Lung (tissue), 12 donors: ENCODE data around the gene CLDN9. TPM values are rescaled to one million over a fixed set of nuclear protein-coding genes. Genes with fewer than 3 reads are reported as not detected.

Experiments used
- ATAC-seq: fragments of 200-7000 bp; cut with Tn5 transposase; one replicate; pipeline ENCODE4 v1.9.1; 2020; ENCODE audit warnings: moderate number of reproducible peaks; ENCODE audit not compliant: insufficient read depth, low FRiP score
- DNase-seq, 3 donors: peaks; one replicate each; pipeline ENCODE4 v3.0.0-alpha.2; 2013 to 2017
- H3K27ac ChIP-seq, 2 donors: one replicate each; pipeline ENCODE4 v1.5.1; 2013; ENCODE audit warnings: mild to moderate bottlenecking in 2 of 2, moderate library complexity in 2 of 2, control low read depth in 1 of 2, inconsistent platforms in 1 of 2, low read depth in 1 of 2, low read length in 1 of 2
- H3K27me3 ChIP-seq, 3 donors: one replicate each; pipeline ENCODE4 v1.5.1; 2013; ENCODE audit warnings: low read length in 2 of 3; ENCODE audit not compliant: control insufficient read depth in 3 of 3, insufficient read depth in 3 of 3
- H3K36me3 ChIP-seq, 4 donors: one replicate each; pipeline ENCODE4 v1.5.1; 2013; ENCODE audit warnings: low read length in 4 of 4, mild to moderate bottlenecking in 1 of 4, moderate library complexity in 1 of 4; ENCODE audit not compliant: control insufficient read depth in 4 of 4, insufficient read depth in 4 of 4
- H3K4me1 ChIP-seq, 5 donors: one replicate each; pipeline ENCODE4 v1.5.1; 2013; ENCODE audit warnings: low read length in 5 of 5, mild to moderate bottlenecking in 2 of 5, moderate library complexity in 1 of 5; ENCODE audit not compliant: control insufficient read depth in 5 of 5, insufficient read depth in 5 of 5
- H3K4me3 ChIP-seq: one replicate; pipeline ENCODE4 v1.5.1; 2013; ENCODE audit warnings: mild to moderate bottlenecking, control low read depth, moderate library complexity
- H3K9ac ChIP-seq, 2 donors: one replicate each; pipeline ENCODE4 v1.5.1; 2013; ENCODE audit warnings: low read length in 2 of 2, control low read depth in 1 of 2; ENCODE audit not compliant: insufficient read depth in 1 of 2
- H3K9me3 ChIP-seq, 4 donors: one replicate each; pipeline ENCODE4 v1.5.1; 2013; ENCODE audit warnings: low read length in 3 of 4, mild to moderate bottlenecking in 1 of 4, moderate library complexity in 1 of 4; ENCODE audit not compliant: control insufficient read depth in 4 of 4, insufficient read depth in 3 of 4
- CTCF ChIP-seq: IDR thresholded peaks from 2 replicates; pipeline ENCODE4 v1.5.1; 2012; ENCODE audit warnings: mild to moderate bottlenecking; ENCODE audit errors: control extremely low read depth, extremely low read depth
- WGBS, 2 donors: extraction: QIAGEN DNeasy Blood & Tissue Kit; methylation state at CpG; one replicate each; pipeline ENCODE4 v1.1.7; 2013; 5-methylcytosine and 5-hydroxymethylcytosine counted together
- polyA plus RNA-seq, 2 donors: library from polyadenylated mRNA; stranded (reverse); fragments of 200-250 nt; gene quantifications; one replicate each; pipeline ENCODE4 v1.2.1, GENCODE V29; 2013
- total RNA-seq, 2 donors: library from RNA; depleted of rRNA in 1 of 2; stranded (reverse); fragments of >200 nt in 1 of 2; gene quantifications; one replicate each; pipeline ENCODE4 v1.2.1, GENCODE V29; 2014 to 2021
- donor health status: control.
- donor health status: control.
- donor health status: Bipolar disorder and iron deficiency.
- donor health status: healthy.
- donor health status: DM: yes; HTN: yes; CAD: no.

Gene CLDN9
- total and polyA plus RNA-seq, 4 donors: 0.91 to 5.3 (median 1.3) TPM

DNA sequence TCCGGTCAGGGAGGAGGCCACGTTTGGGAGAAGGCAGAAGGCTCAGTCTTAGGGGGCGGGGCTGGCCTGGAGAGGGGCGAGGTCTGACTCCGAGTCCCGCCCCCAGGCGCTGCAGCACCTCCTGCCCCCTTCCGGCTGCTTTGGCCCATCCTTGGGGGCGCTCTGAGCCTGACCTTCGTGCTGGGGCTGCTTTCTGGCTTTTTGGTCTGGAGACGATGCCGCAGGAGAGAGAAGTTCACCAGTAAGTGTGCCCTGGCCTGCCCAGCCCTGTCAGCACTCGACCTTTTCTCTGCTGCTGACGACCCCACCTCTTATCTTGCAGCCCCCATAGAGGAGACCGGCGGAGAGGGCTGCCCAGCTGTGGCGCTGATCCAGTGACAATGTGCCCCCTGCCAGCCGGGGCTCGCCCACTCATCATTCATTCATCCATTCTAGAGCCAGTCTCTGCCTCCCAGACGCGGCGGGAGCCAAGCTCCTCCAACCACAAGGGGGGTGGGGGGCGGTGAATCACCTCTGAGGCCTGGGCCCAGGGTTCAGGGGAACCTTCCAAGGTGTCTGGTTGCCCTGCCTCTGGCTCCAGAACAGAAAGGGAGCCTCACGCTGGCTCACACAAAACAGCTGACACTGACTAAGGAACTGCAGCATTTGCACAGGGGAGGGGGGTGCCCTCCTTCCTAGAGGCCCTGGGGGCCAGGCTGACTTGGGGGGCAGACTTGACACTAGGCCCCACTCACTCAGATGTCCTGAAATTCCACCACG is 8.9 kb downstream of the CLDN9 start:
- ATAC-seq (peak; percentile 45), DNase-seq (peak; percentile 59 to 67 (median 63))
- Histone ChIP-seq H3K36me3 (peaks cover 0 to 13% (median 6%) of the 10 kb centered on the region in 4 donors), H3K4me3 (peak overlapping the region; percentile 75), H3K27me3 (peaks cover 0 to 10% (median 9%) of the 10 kb centered on the region in 3 donors), H3K27ac (peak overlapping the region; percentile 96), H3K4me1 (peaks cover 0 to 39% (median 26%) of the 10 kb centered on the region in 5 donors), H3K9me3 (no peaks in the 10 kb centered on the region), H3K9ac (peak overlapping the region in 1 of 2 donors; percentile 55)
- no peak for TF ChIP-seq CTCF
- WGBS, 2 donors: 17 to 19% methylated on average over 22 to 25 of the region's 25 CpGs

DNA sequence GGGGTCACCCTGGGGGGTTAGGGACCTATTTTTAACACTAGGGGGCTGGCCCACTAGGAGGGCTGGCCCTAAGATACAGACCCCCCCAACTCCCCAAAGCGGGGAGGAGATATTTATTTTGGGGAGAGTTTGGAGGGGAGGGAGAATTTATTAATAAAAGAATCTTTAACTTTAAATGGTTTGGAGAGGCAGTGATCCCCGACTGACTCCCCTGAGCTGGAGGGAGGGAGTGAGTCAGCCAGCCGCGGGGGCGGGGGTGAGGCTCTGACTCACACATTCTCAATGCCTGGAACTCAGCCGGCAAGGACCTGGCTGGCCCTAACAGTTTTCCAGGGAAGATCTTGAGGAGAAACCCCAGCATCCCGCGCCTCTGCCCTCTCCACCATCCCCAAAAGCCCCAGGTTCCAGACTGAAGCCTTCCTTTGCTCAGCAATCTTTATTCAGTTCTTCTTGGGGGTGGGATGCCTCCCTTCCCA is 9.5 kb downstream of the CLDN9 start:
- WGBS, 2 donors: 17 to 31% methylated on average over 8 of the region's 8 CpGs
- ATAC-seq: peak; percentile 9

GRCh38 chr16:3022684-3023414 is 10.1 kb downstream of the CLDN9 start:
- ATAC-seq: no peak
- WGBS, 2 donors: 50 to 51% methylated on average over 8 of the region's 8 CpGs

More for the DNA sequence above, 9.5 kb downstream of the CLDN9 start:
- Histone ChIP-seq H3K9me3 (no peaks in the 10 kb centered on the region), H3K27ac (peak overlapping the region; percentile 96), H3K27me3 (peaks cover 0 to 10% (median 6%) of the 10 kb centered on the region in 3 donors), H3K9ac (no peak overlapping the region), H3K4me3 (no peak overlapping the region), H3K36me3 (peaks cover 0 to 19% (median 7%) of the 10 kb centered on the region in 4 donors), H3K4me1 (peaks cover 0 to 39% (median 26%) of the 10 kb centered on the region in 5 donors)
- TF ChIP-seq CTCF: no peak
- peak; percentile 82 to 85 (median 83) for DNase-seq

More at GRCh38 chr16:3022684-3023414, 10.1 kb downstream of the CLDN9 start:
- Histone ChIP-seq H3K36me3 (peaks cover 0 to 21% (median 7%) of the 10 kb centered on the region in 4 donors), H3K27me3 (peaks cover 0 to 10% (median 6%) of the 10 kb centered on the region in 3 donors), H3K27ac (peak overlapping the region; percentile 92 to 96), H3K9me3 (no peaks in the 10 kb centered on the region), H3K4me1 (peaks cover 0 to 39% (median 26%) of the 10 kb centered on the region in 5 donors), H3K4me3 (peak overlapping the region; percentile 53), H3K9ac (no peak overlapping the region)
- no peak for TF ChIP-seq CTCF
- no peak for DNase-seq
